ENCODE data around the gene MLC1.

The MLC1 gene

GRCh38 chr22:50057278-50058060, 27.8 kb downstream of the MLC1 start:
- DNase-seq: no peak

DNA sequence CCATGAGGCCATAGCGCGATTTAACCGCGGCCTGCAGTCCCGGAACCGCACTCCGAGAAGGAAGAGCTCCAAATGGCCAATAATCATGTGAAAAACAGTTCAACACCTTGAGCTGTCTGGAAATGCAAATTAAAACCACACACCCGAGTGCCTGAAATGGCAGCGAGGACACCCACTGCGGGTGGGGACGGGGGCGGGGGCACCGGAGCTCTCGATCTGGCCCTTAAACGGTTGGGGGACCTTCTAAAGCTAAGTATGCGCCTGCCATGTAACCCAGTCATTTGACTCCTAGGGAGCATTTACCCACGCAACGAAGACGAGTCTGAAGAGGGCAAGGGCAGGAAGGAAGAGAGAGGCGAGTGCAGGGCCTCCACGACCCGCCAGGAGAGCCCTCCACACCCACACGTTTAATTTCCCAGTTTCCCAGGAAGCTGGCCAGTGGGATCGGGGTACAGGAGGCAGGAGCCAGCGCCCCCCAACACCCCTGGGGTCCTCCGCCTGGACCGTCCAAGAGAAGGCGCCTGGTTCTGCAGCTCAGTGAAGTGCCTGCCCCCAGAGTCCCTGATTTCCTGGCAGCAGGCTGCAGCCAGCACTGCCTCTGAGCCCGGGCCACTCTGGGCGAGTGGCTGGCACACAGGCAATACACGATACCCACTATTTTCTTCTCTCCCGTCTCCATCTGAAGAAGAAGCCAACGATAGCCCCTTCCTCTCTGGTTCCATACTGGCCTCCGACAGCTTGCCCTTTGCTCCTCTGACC, 28.8 kb downstream of the MLC1 start:
- no peak for DNase-seq

- DNase-seq: no peak
Observed at GRCh38 chr22:50053861-50054260, 31.4 kb downstream of the MLC1 start.

DNA sequence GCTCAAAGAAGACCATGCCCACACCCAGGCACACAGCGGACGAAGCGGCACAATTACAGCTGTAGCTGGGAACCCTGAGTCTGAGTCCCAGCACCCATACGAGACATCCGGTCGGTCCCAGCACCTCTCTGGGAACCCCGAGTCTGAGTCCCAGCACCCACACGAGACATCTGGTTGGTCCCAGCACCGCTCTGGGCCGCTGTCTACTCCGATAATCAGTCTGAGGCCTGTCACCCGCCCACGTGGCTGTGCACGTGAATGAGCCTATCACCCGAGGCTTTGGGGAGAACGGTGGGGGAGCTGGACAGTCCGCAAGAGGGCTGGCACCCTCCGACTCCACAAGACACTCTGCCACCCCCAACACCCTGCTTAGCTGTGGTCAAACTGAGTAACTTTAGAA, 33.3 kb downstream of the MLC1 start:
- DNase-seq: no peak

- no peak for DNase-seq
Observed at GRCh38 chr22:50049299-50050195, 35.7 kb downstream of the MLC1 start.

DNA sequence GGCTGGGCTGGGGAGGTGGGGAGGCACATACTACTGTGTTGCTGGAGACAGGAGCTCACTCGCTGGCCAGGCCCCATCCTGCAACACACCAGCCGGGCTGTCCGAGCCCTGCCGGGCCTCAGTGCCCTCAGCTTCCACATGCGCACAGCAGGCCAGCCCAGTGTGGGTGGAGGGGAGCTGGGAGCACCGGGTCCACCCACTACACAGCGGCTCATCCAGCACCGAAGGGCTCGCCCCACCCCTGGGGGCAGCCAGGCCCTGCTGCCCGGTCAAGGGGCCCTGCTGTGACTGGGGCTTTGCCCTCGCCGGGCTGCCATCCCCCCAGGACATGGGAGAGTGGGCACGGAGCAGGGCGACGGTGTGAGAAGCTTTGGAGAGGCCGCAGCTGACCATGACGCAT, 36.4 kb downstream of the MLC1 start:
- no peak for DNase-seq

GRCh38 chr22:50048061-50048765, 37.0 kb downstream of the MLC1 start:
- no peak for DNase-seq

DNA sequence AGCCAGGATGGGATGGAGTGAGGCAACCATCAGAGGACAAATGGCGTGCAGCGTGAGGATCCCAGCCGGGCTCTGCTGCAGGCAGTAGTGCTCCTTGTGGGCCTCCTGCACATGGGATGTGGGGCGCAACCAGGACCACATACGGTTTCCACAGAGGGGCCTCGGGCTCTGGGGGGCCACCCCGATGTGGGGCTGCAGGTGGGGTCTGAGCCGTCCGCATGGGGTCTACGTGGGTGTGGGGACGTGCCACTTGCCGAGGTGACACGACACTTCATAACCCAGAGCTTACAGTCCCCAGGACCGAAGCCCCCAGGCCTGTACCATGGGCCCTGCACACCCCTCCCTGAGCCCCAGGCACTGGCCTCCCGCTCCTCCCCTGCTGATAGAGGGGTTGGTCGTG, 37.9 kb downstream of the MLC1 start:
- no peak for DNase-seq

GRCh38 chr22:50046481-50047245, 38.6 kb downstream of the MLC1 start:
- no peak for DNase-seq

DNA sequence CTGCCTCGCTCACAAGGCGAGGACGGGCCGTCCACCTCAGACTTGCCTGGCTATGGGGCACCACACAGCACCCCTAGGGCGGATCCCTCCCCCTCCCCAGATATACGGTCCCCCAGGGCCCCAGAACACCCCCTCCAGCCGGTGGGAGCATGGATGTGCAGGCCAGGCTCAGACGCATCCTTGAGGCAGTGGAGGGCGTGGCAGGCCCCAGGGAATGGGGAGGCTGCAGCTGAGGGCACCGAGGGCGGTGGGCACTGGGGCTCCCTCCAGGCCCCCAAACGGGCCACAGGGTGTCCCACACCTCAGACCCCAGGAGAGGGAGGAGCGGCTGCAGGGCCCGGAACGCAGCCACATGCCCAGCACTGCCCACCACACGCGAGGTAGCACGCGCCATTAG, 39.2 kb downstream of the MLC1 start:
- no peak for DNase-seq

DNA sequence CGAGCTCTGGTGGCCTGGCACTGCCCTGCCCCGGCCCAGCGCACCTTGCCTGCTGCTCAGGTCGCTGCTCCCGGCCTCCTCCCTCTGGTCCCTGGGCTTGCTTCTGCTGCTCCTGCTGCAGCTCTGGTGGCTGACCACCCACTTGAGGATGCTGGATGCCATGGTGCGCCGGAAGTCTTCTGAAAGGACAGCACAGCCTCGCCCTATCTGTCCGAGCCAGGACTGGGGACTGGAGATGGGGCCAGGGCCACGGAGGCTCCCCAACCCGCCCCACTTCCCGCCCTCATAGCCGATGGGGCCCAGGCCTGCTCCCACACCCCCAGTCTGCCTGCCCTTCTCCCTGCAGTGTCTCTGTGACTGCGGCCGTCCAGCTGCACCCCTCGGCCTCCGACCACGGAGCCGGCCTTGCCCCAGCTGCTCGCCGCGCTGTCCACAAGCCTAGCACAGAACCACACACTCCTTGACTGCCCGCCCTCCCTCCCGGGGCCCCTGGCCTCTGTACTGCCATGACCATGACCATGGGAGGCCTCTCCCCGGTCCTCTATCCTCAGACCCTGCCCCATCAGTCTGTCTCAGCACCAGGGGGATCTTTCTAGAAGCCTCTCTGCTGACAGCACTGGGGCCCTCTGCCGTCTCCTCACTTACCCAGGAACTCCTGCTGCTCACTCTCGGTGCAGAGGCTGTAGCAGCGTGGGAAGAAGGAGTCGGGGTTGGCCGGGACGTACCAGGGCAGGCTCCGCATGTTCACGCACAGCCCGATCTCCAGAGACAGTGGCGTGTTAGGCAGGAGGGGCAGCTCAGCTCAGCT, 39.8 kb downstream of the MLC1 start:
- DNase-seq: no peak

DNA sequence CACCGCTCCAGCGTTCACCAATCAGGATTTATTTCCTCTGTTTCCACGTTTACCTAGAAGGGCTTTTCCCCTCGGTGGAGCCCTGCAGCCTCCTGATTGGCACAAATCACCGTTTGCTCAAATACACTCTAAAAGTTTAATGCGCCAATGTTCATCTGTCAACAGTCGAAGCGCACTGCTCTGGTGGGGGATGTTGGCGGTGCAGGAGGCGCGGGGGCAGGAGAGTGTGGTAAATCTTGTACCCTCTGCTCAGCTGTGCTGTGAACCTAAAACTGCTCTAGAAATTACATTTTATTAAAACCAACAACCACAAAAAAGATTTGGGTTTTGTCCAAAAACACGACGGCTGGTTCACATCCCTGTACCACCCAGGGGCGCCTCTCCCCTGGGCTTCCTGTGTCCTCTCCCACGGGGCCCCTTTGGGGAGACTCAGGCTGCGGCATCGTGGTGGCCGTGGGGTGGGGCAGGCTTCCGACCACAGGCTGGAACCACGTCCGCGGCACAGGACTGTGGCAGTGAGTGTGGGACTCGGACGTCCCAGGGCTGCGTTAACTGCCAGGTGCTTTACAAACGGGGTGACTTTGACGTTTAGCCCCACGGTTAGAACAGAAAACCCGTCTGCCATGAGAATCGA, 40.6 kb downstream of the MLC1 start:
- DNase-seq: no peak

GRCh38 chr22:50041361-50042065, 43.7 kb downstream of the MLC1 start:
- no peak for DNase-seq

GRCh38 chr22:50040717-50041116, 44.5 kb downstream of the MLC1 start:
- no peak for DNase-seq

- no peak for DNase-seq
Observed at GRCh38 chr22:50039669-50040443, 45.4 kb downstream of the MLC1 start.

DNA sequence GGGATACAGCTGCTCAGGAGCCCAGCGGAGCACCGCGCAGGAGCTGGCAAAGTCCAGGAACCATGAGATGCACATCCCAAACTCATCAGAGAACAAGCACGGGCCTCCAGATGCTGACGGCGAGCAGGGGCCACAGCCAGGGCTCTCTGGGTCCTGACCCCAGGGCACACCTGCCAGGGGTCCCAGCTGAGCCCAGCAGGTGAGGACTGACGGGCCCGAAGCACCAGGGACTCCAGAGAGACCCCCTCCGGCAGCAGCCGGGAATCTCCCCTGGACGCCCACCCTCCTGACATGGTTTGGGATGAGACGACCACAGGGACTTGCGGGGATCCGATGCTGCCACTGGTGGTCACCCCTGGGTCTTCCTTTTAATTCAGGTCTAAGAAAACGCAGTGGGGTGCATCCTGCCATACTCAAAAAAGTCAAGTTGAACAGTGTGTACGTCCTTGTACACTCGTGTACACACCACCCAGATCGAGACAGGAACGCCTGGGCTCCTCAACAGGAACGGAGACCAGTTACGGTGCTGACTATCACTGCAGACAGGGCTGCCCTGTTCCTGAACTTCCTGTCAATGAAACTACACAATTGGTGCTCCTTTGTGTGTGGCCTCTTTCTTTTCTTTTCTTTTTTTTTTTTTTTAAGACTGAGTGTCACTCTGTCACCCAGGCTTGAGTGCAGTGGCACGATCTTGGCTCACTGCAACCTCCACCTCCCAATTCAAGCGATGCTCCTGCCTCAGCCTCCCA, 49.1 kb downstream of the MLC1 start:
- DNase-seq: no peak

DNA sequence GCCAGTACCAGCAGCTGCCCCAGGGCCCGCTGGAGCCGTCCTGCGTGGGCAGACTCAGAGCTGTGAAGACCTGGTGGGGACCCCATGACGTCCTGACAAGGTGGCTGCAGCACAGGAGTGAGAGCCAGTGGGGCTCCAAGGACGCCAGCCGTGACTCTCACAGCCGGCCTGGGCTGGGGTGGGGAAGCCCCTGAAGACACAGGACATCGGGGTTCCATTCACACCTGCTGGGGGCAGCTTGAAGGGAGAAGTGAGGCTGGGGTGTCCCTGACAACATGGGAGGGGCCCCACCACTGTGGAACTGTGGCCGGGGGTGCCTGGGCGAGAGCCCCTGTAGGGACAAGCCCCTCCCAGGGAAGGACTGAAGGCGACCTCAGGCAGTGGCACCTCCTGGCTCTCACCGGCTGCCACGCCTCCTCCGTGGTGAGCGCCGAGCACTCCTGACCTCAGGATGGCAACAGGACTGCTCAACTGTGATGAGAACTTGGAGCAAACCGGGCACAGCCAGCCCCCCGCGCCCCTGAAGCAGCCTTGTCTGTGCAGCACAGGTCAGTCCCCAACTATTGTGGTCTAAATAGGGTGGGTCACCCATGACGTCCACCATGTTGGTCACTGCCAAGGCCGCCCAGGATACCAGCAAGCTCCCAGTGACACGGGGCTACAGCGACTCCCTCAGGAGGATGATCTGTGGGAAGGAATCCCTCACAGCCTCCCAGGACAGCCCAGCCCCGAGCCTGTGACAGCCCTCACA, 49.9 kb downstream of the MLC1 start:
- DNase-seq: no peak

Data from NCI-H2029 treated with DMSO at 0.1 percent for 48 hours (cell line).